Activated CD8-positive, alpha-beta memory T cell treated with anti-CD3 and anti-CD28 coated beads, Interleukin-2, amount 50 U/mL, for 1 hour (primary cell): ENCODE measurements around the gene NEK9.

Experiments
- DNase-seq: peaks from one replicate; pipeline ENCODE4 v3.0.0-alpha.2; 2020; ENCODE audit errors: extremely low read depth

Gene NEK9

DNA sequence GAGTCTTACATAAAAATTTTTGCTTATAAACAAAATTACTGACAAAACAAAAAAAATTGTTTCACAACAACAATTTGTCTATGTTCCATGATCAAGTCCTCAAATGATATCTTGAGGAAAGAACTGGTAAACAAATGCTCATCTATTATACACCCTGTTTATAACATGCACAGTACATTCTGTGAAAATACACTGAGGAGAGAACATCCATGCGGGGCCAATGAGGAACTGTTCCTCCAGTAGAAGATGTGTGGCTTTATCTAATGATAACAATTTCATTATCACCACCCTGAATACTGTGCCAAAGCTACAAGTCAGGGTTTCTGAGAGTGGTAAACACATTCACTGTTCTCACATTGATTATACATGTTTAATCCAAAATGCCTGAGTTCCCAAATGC, 86.3 kb downstream of the NEK9 start:
- no peak for DNase-seq

DNA sequence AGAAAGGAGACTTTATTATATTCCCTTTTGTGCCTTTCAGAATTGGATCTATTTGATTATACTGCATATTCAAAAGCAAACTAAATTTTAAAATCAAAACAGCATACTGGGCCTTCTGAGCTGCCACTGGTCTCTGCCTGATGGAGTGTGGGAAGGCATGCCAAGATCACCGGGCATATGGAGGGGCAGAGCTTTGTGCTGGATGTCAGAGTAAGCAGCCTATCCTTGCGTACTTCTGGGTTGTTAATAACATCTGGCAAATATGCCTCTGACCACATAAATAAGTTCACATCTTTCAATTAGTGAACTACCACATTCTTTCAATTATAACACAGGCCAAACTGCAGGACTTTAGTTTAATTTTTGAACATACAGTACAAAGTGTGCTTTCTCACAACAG, 93.9 kb downstream of the NEK9 start:
- no peak for DNase-seq

DNA sequence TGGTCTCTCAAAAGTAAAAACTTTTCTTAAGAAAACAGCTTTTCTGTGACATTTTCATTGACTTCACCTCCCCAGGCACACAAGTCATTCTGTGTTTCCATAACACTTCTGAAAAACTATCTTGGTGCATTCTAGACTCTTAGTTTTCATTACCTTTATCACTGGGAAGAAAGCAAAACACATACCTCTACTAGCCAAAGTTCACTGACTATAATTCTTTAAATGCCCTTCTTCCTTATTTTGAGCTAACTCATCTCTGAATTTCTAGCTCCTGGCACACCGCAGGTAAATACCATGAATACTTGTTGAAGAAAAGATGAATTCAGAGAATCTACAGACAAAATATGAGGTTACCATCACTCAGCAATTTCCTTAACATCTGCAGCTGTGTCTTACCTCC, 96.7 kb downstream of the NEK9 start:
- DNase-seq, result no peak
